Sigmoid colon (tissue), 4 donors: ENCODE results near the gene SOX13.

Experiments used
- CTCF ChIP-seq, 4 experiments: fragments of 450-650 bp in 3 of 4; fragments of 200-600 bp in 1 of 4; IDR thresholded peaks; one replicate each; pipeline ENCODE4 v1.5.1; 2016 to 2019; ENCODE audit warnings: antibody characterized with exemption in 4 of 4, mild to moderate bottlenecking in 3 of 4, moderate library complexity in 2 of 4
- EP300 ChIP-seq, 4 donors: sonication (generic); formaldehyde crosslinking; IDR thresholded peaks; one replicate each; pipeline ENCODE4 v1.6.1; 2017; ENCODE audit warnings: antibody characterized with exemption in 4 of 4
- POLR2A ChIP-seq, 2 donors: fragments of 450-650 bp; IDR thresholded peaks; one replicate each; pipeline ENCODE4 v1.6.1; 2016; ENCODE audit warnings: antibody characterized with exemption in 2 of 2, mild to moderate bottlenecking in 2 of 2, moderate library complexity in 2 of 2
- POLR2AphosphoS5 ChIP-seq, 4 donors: sonication (generic); formaldehyde crosslinking; IDR thresholded peaks; one replicate each; pipeline ENCODE4 v1.6.1; 2017; ENCODE audit warnings: antibody characterized with exemption in 4 of 4

DNA sequence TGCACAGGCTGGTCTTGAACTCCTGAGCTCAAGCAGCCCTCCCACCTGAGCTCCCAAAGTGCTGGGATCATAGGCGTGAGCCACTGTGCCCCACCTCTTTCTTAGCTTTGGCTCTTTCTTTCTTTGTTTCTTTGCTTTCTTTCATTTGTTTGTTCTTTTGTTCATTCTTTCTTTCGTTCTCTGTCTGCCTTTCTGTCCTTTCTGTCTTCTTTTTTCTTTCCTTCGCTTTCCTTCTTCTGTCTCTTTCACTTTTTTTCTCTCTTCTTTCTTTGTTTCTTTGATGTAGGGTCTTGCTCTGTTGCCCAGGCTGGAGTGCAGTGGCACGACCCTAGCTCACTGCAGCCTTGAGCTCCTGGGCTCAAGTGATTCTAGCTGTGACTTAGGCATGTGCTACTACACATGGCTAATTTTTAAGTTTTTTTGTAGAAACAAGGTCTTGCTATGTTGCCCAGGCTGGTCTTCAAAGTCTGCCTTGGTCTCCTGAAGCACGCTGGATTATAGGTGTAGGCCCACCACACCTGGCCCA lies 18.9 kb downstream of the SOX13 start:
- TF ChIP-seq POLR2A (IDR thresholded peaks at IDR 0.05) (no peak), CTCF (IDR thresholded peaks at IDR 0.05) (no peak), POLR2AphosphoS5 (IDR thresholded peaks at IDR 0.05) (no peak), EP300 (IDR thresholded peaks at IDR 0.05) (no peak)
